ENCODE data around the gene PBX1.

PBX1 gene

DNA sequence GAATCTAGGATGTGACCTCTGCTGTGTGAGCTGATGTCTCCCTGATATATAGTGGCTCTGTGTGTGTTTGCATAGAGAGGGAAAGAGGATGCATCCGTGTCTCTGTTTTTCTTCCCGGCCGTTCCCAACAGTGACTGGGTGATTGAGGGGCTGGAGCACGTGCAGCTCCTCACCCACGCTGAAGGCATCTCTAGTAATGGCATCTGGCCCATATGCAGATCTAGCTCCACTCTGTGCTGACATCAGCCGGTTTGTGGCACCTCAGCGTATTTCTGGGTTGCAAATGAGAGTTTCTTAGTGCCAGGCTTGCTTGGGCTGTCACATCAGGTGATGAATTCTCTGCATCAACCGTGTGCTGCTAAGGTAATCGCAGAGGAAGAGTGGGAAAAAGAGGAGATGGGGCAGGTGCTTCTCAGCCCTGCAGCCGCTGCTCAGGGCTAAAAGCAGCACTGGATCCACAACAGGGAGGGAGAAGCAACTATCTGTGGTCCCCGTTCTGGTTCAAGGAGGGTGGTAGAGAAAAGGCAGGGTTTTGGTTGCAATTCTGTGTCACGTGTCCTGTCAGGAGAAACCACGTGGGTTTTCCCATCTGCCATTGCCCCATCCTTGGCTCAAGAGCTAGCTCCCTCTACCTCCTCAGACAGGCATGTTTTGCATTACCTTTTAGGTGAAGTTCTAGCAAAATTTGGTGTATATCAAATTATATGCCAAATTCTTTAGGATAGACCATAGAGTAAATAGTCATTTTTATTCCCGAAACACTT is 282.9 kb downstream of the PBX1 start:
- Histone ChIP-seq H3K27me3 (ENCODE audit: insufficient read depth, low read length) (no peaks in the 10 kb centered on the region), H3K9ac (ENCODE audit: low read depth, low read length) (no peak overlapping the region), H3K9me3 (ENCODE audit: insufficient read depth, low read depth, low read length) (no peaks in the 10 kb centered on the region), H3K4me1 (ENCODE audit: insufficient read depth, low read length) (peaks cover 6% of the 10 kb centered on the region; the same call in 1 of the 2 replicates), H3K4me3 (ENCODE audit: low read length) (no peak overlapping the region), H3K27ac (ENCODE audit: low read length) (no peak overlapping the region), H3K36me3 (ENCODE audit: insufficient read depth, low read depth, low read length) (peaks cover 55% of the 10 kb centered on the region)

DNA sequence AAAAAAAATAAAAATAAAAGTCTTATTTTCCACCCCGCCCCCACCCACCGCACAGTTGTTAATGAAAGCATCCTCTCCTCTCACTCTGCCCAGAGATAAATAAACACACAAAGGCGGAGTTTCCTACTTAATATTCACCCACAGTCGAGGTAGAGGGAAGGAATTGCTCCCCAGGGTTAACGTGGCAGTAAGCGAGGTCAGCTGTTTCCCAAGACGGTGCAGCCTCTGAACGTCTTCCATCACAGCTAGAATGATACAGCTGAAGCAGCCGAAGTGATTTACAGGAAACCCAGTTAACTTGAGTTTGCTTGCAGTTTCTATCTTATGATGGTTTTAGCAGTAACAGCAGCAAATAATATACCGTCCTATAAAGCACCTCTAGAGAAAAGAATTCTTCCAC is 283.9 kb downstream of the PBX1 start:
- Histone ChIP-seq H3K27ac (ENCODE audit: low read length) (no peak overlapping the region), H3K4me3 (ENCODE audit: low read length) (no peak overlapping the region), H3K9ac (ENCODE audit: low read depth, low read length) (no peak overlapping the region), H3K4me1 (ENCODE audit: insufficient read depth, low read length) (peaks cover 6% of the 10 kb centered on the region; the same call in 1 of the 2 replicates), H3K9me3 (ENCODE audit: insufficient read depth, low read depth, low read length) (no peaks in the 10 kb centered on the region), H3K36me3 (ENCODE audit: insufficient read depth, low read depth, low read length) (peaks cover 57% of the 10 kb centered on the region), H3K27me3 (ENCODE audit: insufficient read depth, low read length) (no peaks in the 10 kb centered on the region)

DNA sequence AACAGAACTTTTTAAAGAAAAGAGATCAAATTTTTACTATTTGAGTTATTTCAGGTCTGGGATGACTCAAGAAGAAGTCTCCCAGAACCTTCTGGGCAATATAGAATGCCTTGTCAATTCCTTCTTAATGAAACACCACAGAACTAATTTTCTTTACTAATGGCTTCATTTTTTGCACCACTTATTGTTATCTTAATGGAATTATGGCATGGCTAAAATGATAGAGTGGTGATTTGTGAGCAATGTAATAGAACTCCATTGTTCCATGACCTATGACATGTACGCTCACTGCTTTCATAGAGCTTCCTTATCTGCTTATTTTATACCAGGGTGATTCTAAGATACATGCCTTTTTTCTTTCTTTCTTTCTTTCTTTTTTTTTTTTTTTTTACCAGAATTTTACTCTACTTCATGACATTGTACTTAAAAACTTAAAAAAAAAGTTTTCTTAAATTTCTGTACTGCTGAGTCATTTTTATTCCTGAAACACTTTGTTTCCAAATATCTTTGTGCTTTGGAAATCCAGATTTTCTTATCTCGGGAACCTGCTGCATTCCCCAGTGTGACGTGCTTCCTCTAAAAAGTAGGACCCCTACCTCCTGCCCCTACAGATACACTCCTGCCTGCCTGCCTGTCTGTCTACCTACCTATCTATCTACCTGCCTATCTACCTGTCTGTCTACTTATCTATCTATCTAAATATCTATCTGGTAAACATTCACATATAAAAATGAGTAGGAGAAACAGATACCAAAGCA is 284.9 kb downstream of the PBX1 start:
- Histone ChIP-seq H3K9me3 (ENCODE audit: insufficient read depth, low read depth, low read length) (no peaks in the 10 kb centered on the region), H3K4me1 (ENCODE audit: insufficient read depth, low read length) (peaks cover 6% of the 10 kb centered on the region; the same call in 1 of the 2 replicates), H3K4me3 (ENCODE audit: low read length) (no peak overlapping the region)

DNA sequence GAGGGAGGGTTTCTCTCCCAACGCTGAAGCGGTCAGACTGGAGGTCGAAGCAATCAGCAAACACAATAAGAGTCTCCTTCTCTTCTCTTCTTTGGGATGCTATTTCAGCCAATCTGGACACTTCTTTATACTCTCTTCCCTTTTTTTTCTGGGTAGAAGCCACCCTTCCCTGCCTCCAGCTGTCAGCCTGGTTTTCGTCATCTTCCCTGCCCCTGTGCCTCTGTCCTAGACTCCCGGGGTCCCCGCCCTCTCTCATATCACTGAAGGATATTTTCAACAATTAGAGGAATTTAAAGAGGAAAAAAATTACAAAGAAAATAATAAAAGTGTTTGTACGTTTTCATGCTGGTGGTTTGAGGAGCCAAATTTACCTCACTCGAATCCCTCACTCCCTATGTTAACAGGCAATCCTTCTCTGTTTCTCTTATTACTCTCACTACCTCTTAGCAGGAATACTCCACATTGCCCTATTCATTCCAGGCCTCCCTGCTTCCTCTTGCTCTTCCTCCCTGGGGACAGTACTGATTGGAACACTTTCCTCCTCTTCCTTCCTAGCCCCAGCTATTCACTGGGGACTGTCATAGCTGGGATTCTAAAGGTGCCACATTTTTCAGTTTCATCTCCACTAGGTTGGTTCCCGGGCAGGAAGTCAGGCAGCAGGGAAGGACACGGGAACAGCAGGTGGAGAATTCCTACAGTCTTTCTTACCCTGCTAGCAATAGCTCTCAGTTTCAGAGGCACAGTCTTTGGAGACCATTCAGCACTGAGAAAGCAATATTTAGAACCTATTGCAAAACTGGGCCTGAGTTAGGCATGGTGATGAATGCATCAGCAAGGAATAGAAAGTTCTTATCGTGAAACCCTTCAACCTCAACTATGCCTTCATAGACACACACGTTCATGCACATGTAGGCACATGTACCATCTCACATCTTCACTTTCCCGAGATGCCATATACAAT is 288.0 kb downstream of the PBX1 start:
- H3K9ac ChIP-seq (ENCODE audit: low read depth, low read length), result no peak overlapping the region
- H3K36me3 ChIP-seq (ENCODE audit: insufficient read depth, low read depth, low read length), result peaks cover 47% of the 10 kb centered on the region
- H3K27ac ChIP-seq (ENCODE audit: low read length), result no peak overlapping the region
- no peaks in the 10 kb centered on the region for H3K27me3 ChIP-seq (ENCODE audit: insufficient read depth, low read length)
- no peak overlapping the region for H3K4me3 ChIP-seq (ENCODE audit: low read length)
- H3K4me1 ChIP-seq (ENCODE audit: insufficient read depth, low read length), result peaks cover 6% of the 10 kb centered on the region; the same call in 1 of the 2 replicates
- no peaks in the 10 kb centered on the region for H3K9me3 ChIP-seq (ENCODE audit: insufficient read depth, low read depth, low read length)

More for the DNA sequence above, 284.9 kb downstream of the PBX1 start:
- Histone ChIP-seq H3K27ac (ENCODE audit: low read length) (no peak overlapping the region), H3K36me3 (ENCODE audit: insufficient read depth, low read depth, low read length) (peaks cover 57% of the 10 kb centered on the region), H3K9ac (ENCODE audit: low read depth, low read length) (no peak overlapping the region), H3K27me3 (ENCODE audit: insufficient read depth, low read length) (no peaks in the 10 kb centered on the region)

DNA sequence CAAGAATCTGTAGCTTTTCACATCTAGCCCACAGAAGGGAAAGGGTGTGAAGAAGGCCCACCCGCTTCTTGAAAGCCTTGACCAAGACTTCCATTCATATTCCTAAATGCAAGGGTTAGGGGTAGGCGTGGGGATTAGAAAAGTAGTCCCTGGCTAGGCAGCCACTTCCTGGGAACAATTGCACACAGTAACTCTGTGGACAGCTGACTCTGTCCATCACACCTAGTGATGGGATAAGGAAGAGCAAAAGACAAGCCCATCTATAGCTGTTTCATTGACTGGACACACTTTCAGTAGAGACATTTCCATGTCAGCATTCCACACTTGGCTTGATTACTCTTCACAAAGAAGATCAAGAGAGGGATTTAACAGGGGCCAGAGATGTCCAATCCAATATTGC is 294.2 kb downstream of the PBX1 start:
- Histone ChIP-seq H3K36me3 (ENCODE audit: insufficient read depth, low read depth, low read length) (peaks cover 16% of the 10 kb centered on the region), H3K27me3 (ENCODE audit: insufficient read depth, low read length) (no peaks in the 10 kb centered on the region), H3K27ac (ENCODE audit: low read length) (no peak overlapping the region), H3K4me1 (ENCODE audit: insufficient read depth, low read length) (peaks cover 8% of the 10 kb centered on the region; the same call in 1 of the 2 replicates), H3K9ac (ENCODE audit: low read depth, low read length) (no peak overlapping the region), H3K4me3 (ENCODE audit: low read length) (no peak overlapping the region), H3K9me3 (ENCODE audit: insufficient read depth, low read depth, low read length) (no peaks in the 10 kb centered on the region)

DNA sequence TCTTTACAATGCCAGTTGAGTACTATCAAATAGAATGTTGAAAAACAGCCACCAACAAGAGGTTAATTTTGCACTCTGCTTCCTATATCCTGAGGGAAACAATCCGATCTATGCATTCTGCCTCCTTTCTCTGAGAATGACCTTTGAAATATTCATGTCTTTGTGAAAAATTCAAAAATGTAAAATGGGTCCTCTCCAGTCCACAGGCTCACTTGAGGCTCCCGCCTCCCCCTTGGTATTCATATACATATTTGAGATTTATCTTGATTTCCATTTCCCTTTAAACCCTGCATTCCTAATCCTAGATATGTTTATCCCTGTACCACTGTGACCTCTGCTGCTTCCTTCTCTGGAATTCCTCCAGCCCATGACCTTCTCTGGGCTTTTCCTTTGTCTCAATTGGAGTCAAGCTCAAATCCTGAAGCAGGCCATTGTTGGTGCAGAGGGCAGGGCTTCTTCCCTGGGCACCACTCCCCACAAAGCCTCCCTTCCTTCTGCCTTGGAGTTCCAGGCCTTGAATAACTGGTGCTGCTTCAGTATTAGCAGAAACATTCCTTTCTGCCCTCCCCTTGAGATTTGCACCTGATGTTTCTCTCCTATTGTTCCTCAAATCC is 296.8 kb downstream of the PBX1 start:
- Histone ChIP-seq H3K27me3 (ENCODE audit: insufficient read depth, low read length) (peaks cover under 1% of the 10 kb centered on the region; the same call in 1 of the 2 replicates), H3K9ac (ENCODE audit: low read depth, low read length) (no peak overlapping the region), H3K36me3 (ENCODE audit: insufficient read depth, low read depth, low read length) (0 out of 2 replicates have a peak, but pooled peaks cover 4% of the 10 kb centered on the region), H3K4me1 (ENCODE audit: insufficient read depth, low read length) (peaks cover 8% of the 10 kb centered on the region; the same call in 1 of the 2 replicates), H3K4me3 (ENCODE audit: low read length) (no peak overlapping the region; the same call in 1 of the 2 replicates), H3K9me3 (ENCODE audit: insufficient read depth, low read depth, low read length) (no peaks in the 10 kb centered on the region), H3K27ac (ENCODE audit: low read length) (no peak overlapping the region)

DNA sequence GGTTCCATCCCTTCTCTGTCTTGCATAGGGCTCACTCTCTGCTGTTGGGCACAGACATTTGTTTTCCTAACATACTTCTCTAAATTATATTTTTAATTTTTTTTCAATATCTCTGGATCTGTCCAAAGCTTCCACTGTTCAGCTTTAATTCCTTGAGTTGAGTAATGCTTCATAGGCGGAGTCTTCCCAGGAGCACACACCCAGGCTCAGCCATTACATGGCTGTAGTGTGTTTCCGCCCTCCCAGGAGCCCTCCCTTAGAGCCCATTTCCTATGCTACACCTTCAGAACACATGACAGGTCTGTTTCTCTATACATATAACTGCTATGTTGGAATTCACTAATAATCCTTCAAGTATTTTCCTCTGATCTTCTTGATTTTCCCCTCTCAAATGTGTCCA is 297.4 kb downstream of the PBX1 start:
- Histone ChIP-seq H3K9me3 (ENCODE audit: insufficient read depth, low read depth, low read length) (no peaks in the 10 kb centered on the region), H3K27me3 (ENCODE audit: insufficient read depth, low read length) (peaks cover 6% of the 10 kb centered on the region; the same call in 1 of the 2 replicates), H3K36me3 (ENCODE audit: insufficient read depth, low read depth, low read length) (0 out of 2 replicates have a peak, but pooled peaks cover 4% of the 10 kb centered on the region), H3K4me1 (ENCODE audit: insufficient read depth, low read length) (peaks cover 8% of the 10 kb centered on the region; the same call in 1 of the 2 replicates), H3K27ac (ENCODE audit: low read length) (no peak overlapping the region), H3K4me3 (ENCODE audit: low read length) (no peak overlapping the region; the same call in 1 of the 2 replicates), H3K9ac (ENCODE audit: low read depth, low read length) (no peak overlapping the region)

DNA sequence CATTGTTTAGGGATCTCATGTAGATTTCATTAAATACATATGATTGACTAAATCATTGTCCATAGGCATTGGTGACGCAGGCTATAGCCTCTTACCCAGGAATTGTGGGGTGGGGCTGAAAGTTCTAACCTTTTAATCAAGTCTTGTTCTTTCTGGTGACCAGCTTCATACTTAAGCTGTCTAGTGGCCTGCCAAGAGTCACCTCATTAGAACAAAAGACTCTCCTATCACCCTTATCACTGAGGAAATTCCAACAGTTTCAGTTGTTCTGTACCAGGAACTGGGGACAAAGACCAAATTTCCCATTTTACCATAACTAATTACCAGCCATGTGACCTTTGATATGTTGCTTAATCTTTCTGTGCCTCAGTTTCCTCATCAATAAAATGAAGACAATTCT is 298.5 kb downstream of the PBX1 start:
- Histone ChIP-seq H3K4me1 (ENCODE audit: insufficient read depth, low read length) (peaks cover 8% of the 10 kb centered on the region; the same call in 1 of the 2 replicates), H3K9ac (ENCODE audit: low read depth, low read length) (no peak overlapping the region), H3K27me3 (ENCODE audit: insufficient read depth, low read length) (peaks cover 15% of the 10 kb centered on the region; the same call in 1 of the 2 replicates), H3K9me3 (ENCODE audit: insufficient read depth, low read depth, low read length) (no peaks in the 10 kb centered on the region), H3K27ac (ENCODE audit: low read length) (no peak overlapping the region), H3K36me3 (ENCODE audit: insufficient read depth, low read depth, low read length) (no peaks in the 10 kb centered on the region), H3K4me3 (ENCODE audit: low read length) (no peak overlapping the region)

DNA sequence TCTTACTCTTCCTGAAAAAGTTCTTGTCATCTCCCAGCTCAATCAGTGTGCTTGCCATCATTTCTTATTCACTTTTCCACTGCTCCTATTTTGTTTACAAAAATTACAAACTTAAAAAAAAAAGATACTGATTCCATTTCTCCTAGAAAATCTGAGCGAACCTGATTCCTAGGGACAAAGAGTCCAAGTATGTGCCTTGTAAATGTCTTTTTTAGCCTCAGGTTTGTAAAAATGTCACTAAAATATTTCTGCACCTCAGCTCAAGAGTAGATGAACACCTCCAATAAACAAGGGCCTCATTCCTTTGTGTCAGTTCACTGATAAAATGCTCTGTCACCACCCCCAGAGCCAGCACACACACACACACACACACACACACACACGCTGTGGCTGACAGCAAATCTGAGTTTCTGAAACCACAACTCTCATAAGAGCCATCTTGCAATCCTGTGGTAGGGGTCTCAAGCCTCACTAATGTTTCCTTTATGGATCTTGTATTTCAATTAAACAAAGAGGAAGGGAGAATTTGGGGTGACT is 299.2 kb downstream of the PBX1 start:
- Histone ChIP-seq H3K36me3 (ENCODE audit: insufficient read depth, low read depth, low read length) (no peaks in the 10 kb centered on the region), H3K4me1 (ENCODE audit: insufficient read depth, low read length) (peaks cover 8% of the 10 kb centered on the region; the same call in 1 of the 2 replicates), H3K9ac (ENCODE audit: low read depth, low read length) (no peak overlapping the region), H3K4me3 (ENCODE audit: low read length) (no peak overlapping the region), H3K27me3 (ENCODE audit: insufficient read depth, low read length) (peaks cover 16% of the 10 kb centered on the region; the same call in 1 of the 2 replicates), H3K9me3 (ENCODE audit: insufficient read depth, low read depth, low read length) (no peaks in the 10 kb centered on the region), H3K27ac (ENCODE audit: low read length) (no peak overlapping the region)

DNA sequence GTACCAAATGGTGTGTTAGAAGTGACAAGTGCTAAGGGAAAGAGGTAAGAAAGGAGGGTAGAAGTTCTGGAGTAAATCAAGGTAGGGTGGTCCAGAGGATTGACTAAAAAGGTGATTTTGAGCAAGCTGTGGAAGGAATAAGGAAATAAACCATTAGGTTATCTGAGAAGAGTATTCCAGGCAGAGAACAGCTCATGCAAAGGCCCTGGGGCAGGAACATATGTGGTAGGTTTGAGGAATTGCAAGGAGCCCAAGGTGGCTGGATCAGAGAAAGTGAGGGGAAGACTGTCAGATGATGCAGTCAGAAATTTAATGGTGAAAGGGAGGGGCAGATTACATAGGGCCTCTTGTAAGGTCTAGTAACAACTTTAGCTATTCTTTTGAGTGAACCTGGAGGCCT is 302.6 kb downstream of the PBX1 start:
- H3K27ac ChIP-seq (ENCODE audit: low read length), result no peak overlapping the region
- H3K27me3 ChIP-seq (ENCODE audit: insufficient read depth, low read length), result peaks cover 37% of the 10 kb centered on the region
- H3K9ac ChIP-seq (ENCODE audit: low read depth, low read length), result no peak overlapping the region
- no peaks in the 10 kb centered on the region; the same call in 1 of the 2 replicates for H3K4me1 ChIP-seq (ENCODE audit: insufficient read depth, low read length)
- no peaks in the 10 kb centered on the region for H3K36me3 ChIP-seq (ENCODE audit: insufficient read depth, low read depth, low read length)
- no peak overlapping the region for H3K4me3 ChIP-seq (ENCODE audit: low read length)
- no peaks in the 10 kb centered on the region for H3K9me3 ChIP-seq (ENCODE audit: insufficient read depth, low read depth, low read length)
